Measurements from ENCODE around the gene ASB5.
"Not testable (repeated sequence)": the region's sequence is repeated elsewhere in the genome, so short reads cannot be mapped to it uniquely, and the experiment has no call there.

The ASB5 gene

GRCh38 chr4:176306837-176307665, 38.0 kb upstream of the ASB5 start:
- no peak overlapping the region for H3K4me3 ChIP-seq (ENCODE audit: low read depth, low read length)
- no peak for TF ChIP-seq CTCF (IDR thresholded peaks at IDR 0.05; ENCODE audit: low read depth, low read length)

DNA sequence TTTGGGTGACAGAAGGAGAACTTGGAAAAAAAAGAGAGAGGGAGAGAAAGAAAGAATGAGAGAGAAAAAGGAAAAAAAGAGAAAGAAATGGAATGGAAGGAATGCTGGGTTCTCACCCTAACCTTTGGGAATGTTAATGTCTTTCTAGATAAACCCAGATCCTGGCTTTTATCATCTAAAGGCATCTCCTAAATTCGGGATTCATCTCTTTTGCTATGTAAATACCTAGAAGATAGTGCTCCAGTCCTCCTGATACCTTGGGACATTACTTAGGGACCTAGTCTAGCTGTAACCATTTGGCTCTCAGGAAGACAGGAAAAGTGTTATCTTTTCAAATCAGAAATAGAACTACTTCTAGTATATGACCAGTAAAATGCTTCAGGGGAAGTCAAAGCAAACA, 34.9 kb upstream of the ASB5 start:
- TF ChIP-seq CTCF (IDR thresholded peaks at IDR 0.05; ENCODE audit: low read depth, low read length), result no peak
- no peak overlapping the region for H3K4me3 ChIP-seq (ENCODE audit: low read depth, low read length)

- H3K4me3 ChIP-seq (ENCODE audit: low read depth, low read length), result no peak overlapping the region
- TF ChIP-seq CTCF (IDR thresholded peaks at IDR 0.05; ENCODE audit: low read depth, low read length), result no peak
Observed at GRCh38 chr4:176302283-176303275, 33.6 kb upstream of the ASB5 start.

DNA sequence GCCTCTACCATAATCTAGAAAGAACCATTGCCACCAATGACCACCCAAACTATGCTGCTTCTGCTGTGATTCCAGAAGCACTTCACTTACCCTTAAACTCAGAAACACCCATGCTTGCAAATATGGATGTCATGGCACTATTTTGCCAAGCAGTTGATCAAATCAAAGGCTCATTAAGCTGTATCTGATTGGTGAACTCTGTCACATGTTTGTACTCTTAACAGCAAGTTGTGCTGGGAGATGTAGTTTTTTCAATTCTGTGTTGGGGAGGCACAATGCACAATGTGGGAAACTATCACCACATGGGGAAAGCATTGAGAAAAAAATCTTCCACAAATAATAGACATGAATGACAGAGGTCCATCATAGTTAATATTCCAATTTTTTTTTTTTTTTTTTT, 31.5 kb upstream of the ASB5 start:
- TF ChIP-seq CTCF (IDR thresholded peaks at IDR 0.05; ENCODE audit: low read depth, low read length), result no peak
- H3K4me3 ChIP-seq (ENCODE audit: low read depth, low read length), result no peak overlapping the region

DNA sequence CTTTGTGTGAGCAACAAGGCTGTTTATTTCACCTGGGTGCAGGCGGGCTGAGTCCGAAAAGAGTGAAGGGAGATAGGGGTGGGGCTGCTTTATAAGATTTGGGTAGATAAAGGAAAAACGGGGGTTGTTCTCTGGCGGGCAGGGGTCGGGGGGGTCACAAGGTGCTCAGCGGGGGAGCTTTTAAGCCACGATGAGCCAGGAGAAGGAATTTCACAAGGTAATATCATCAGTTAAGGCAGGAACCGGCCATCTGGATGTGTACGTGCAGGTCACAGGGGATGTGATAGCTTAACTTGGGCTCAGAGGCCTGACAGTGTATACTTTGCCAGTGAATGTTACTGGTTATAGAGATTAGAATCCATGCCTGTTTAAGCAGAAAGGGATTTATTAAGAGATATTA, 31.0 kb upstream of the ASB5 start:
- H3K4me3 ChIP-seq (ENCODE audit: low read depth, low read length), result no peak overlapping the region
- TF ChIP-seq CTCF (IDR thresholded peaks at IDR 0.05; ENCODE audit: low read depth, low read length), result no peak

DNA sequence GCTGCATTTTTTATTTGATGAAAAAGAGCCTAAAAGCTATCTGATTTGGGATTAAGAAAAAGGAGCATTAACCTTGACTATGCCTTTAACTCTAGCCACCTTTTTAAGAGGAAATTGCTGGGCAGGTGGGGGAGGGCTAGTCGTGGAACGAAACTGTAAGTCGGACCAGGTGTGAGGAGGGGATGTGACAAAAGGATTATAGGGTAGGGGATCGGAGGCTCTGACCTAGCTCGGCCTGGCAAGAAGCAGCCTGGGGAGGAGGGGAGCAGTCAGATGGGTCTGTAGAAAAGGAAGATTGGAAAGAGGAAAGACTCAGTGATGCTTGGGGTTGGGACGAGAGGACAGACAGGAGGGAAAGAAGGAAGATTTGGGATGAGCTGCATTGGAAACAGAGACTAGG, 29.6 kb upstream of the ASB5 start:
- H3K4me3 ChIP-seq (ENCODE audit: low read depth, low read length), result no peak overlapping the region
- TF ChIP-seq CTCF (IDR thresholded peaks at IDR 0.05; ENCODE audit: low read depth, low read length), result no peak

- H3K4me3 ChIP-seq (ENCODE audit: low read depth, low read length), result not testable (repeated sequence)
Observed at GRCh38 chr4:176295907-176296306, 26.9 kb upstream of the ASB5 start.

Data from WI38 (cell line).